HepG2 (cell line): ENCODE data around the gene ATOH8. TPM values are rescaled to one million over a fixed set of nuclear protein-coding genes. Genes with fewer than 3 reads are reported as not detected.
A peak's percentile ranks its signal among the peaks of the same experiment; 100 is the strongest.

ENCODE experiments used
- ATAC-seq: fragments of 200-7000 bp; cut with Tn5 transposase; 3 replicates; pipeline ENCODE4 v1.9.1; 2020; ENCODE audit warnings: mild to moderate bottlenecking, moderate library complexity
- BruUV-seq: library from RNA; stranded (reverse); fragments of 400-500 nt; replicated peaks from 2 replicates; lab custom pipeline; 2021; lab: Mats Ljungman, UMichigan
- CTCF ChIA-PET: fragments of 300-600 bp; formaldehyde crosslinking; extraction: SDS; loops from one replicate; lab custom pipeline; 2021; ENCODE audit warnings: low total read pairs, inconsistent platforms, low intra/inter-chr PET ratio; lab: Yijun Ruan, JAX
- POLR2A ChIA-PET: fragments of 350-600 bp; sonication (Branson Sonifier 250); formaldehyde crosslinking; loops from one replicate; lab custom pipeline; 2020; ENCODE audit warnings: antibody characterized with exemption, inconsistent platforms; lab: Yijun Ruan, JAX
- DNase-seq: peaks from one replicate; pipeline ENCODE4 v3.0.0-alpha.2; 2015; ENCODE audit warnings: low spot score
- FAIRE-seq: peaks from 3 replicates; lab custom pipeline; 2011; peaks lifted over from hg19 to GRCh38; lab: Jason Lieb, UNC
- H2AFZ ChIP-seq: one replicate; pipeline ENCODE4 v1.6.1; 2011; ENCODE audit warnings: low read length, inconsistent platforms
- H3K27ac ChIP-seq: fragments of 300-600 bp; 3 replicates; pipeline ENCODE4 v1.8.0; 2011; ENCODE audit warnings: mixed run types, mild to moderate bottlenecking, mixed read lengths, low read length, inconsistent platforms; ENCODE audit not compliant: insufficient read depth; ENCODE audit errors: extremely low read length
- H3K27me3 ChIP-seq, 2 experiments: fragments of 200-600 bp in 1 of 2; 2 replicates in 1 of 2; 3 replicates in 1 of 2; pipeline versions ENCODE4 v1.6.0 to v1.8.0; 2011; ENCODE audit warnings: low read length in 2 of 2, mild to moderate bottlenecking in 2 of 2, moderate library complexity in 2 of 2, inconsistent platforms in 1 of 2; ENCODE audit not compliant: insufficient read depth in 2 of 2, control insufficient read depth in 1 of 2
- H3K36me3 ChIP-seq, 2 experiments: fragments of 200-600 bp in 1 of 2; replicated peaks in 1 of 2; 2 replicates in 1 of 2; 3 replicates in 1 of 2; pipeline versions ENCODE4 v1.5.1 to v1.8.0; 2011; ENCODE audit warnings: low read length in 2 of 2, inconsistent platforms in 1 of 2; ENCODE audit not compliant: insufficient read depth in 2 of 2, control insufficient read depth in 1 of 2
- H3K4me1 ChIP-seq: 2 replicates; pipeline ENCODE4 v1.5.1; 2012; ENCODE audit warnings: low read length, inconsistent platforms; ENCODE audit not compliant: insufficient read depth
- H3K4me2 ChIP-seq: 2 replicates; pipeline ENCODE4 v1.6.0; 2011; ENCODE audit warnings: low read depth, low read length, inconsistent platforms
- H3K4me3 ChIP-seq, 3 experiments: fragments of 200-600 bp in 1 of 3; sonication (generic), shearing (Covaris generic) in 1 of 3; replicated peaks in 1 of 3; 2 replicates each; pipeline ENCODE4 v1.5.1; 2011 to 2016; ENCODE audit warnings: low read length in 3 of 3, inconsistent platforms in 2 of 3, low read depth in 2 of 3, mild to moderate bottlenecking in 2 of 3, control low read depth in 1 of 3, mixed read lengths in 1 of 3; ENCODE audit not compliant: insufficient read depth in 1 of 3
- H3K79me2 ChIP-seq: one replicate; pipeline ENCODE4 v1.6.1; 2011; ENCODE audit warnings: low read length, inconsistent platforms; ENCODE audit not compliant: insufficient read depth
- H3K9ac ChIP-seq: 2 replicates; pipeline ENCODE4 v1.6.0; 2011; ENCODE audit warnings: mild to moderate bottlenecking, low read depth, low read length, inconsistent platforms; ENCODE audit not compliant: insufficient read depth
- H3K9me3 ChIP-seq: 2 replicates; pipeline ENCODE4 v1.5.1; 2012; ENCODE audit warnings: mild to moderate bottlenecking, low read length
- H4K20me1 ChIP-seq: 2 replicates; pipeline ENCODE4 v1.6.0; 2011; ENCODE audit warnings: inconsistent platforms, mild to moderate bottlenecking, low read length, moderate library complexity; ENCODE audit not compliant: insufficient read depth
- ZNF12 ChIP-seq: sonication (generic); formaldehyde crosslinking; IDR thresholded peaks from 2 replicates; pipeline ENCODE4 v1.5.0; 2020; ENCODE audit warnings: missing genetic modification reagents
- WGBS: methylation state at CpG from one replicate; pipeline ENCODE4 v1.1.6; 2017; ENCODE audit warnings: low lambda C conversion rate; 5-methylcytosine and 5-hydroxymethylcytosine counted together
- in situ Hi-C: cut with HindIII; loops from 2 replicates; pipeline ENCODE4 v1.10.0; 2017; ENCODE audit warnings: low pct_unique_long_range_greater_than_20kb; ENCODE audit not compliant: extremely low pct_ligation_motif_present
- intact Hi-C: fragments of 100-400 bp; cut with micrococcal nuclease; formaldehyde crosslinking; loops from one replicate; pipeline ENCODE4 v1.10.0; 2022; ENCODE audit not compliant: unreplicated experiment
- polyA plus RNA-seq, 8 experiments: library from polyadenylated mRNA; depleted of rRNA in 3 of 8; stranded (reverse) in 7 of 8; unstranded in 1 of 8; fragments of >200 nt; fragmentation: Illumina TruSeq in 4 of 8; extraction: Trizol in 4 of 8; gene quantifications; 2 replicates each; pipeline versions ENCODE4 v1.2.1 to v1.2.3, GENCODE V29; 2011 to 2016; ENCODE audit warnings: low read depth in 4 of 8, missing spikeins in 1 of 8, mixed read lengths in 1 of 8; ENCODE audit not compliant: insufficient read depth in 1 of 8
- total RNA-seq, 5 experiments: library from RNA; depleted of rRNA; stranded (reverse); fragments of >200 nt; fragmentation: Illumina TruSeq; extraction: Trizol; gene quantifications; 2 replicates each; pipeline ENCODE4 v1.2.3, GENCODE V29; 2016; ENCODE audit warnings: low read depth in 1 of 5
- TF ChIP-seq, protein P1 (sequence below): sonication (generic); formaldehyde crosslinking; IDR thresholded peaks from 2 replicates; pipeline ENCODE4 v1.5.0; 2020; ENCODE audit warnings: mild to moderate bottlenecking, missing genetic modification reagents
- TF ChIP-seq, protein P2 (sequence below), 2 experiments: fragments of 450-650 bp in 1 of 2; sonication (generic) in 1 of 2; formaldehyde crosslinking in 1 of 2; IDR thresholded peaks; 2 replicates each; pipeline versions ENCODE4 v1.6.1 to v1.8.0; 2016 to 2022; ENCODE audit warnings: antibody characterized with exemption in 1 of 2, mild to moderate bottlenecking in 1 of 2, missing genetic modification reagents in 1 of 2
- TF ChIP-seq, protein P3 (sequence below): sonication (generic); formaldehyde crosslinking; IDR thresholded peaks from 2 replicates; pipeline ENCODE4 v1.8.0; 2022; ENCODE audit warnings: mild to moderate bottlenecking, missing genetic modification reagents, moderate library complexity

Gene ATOH8
- total and polyA plus RNA-seq, 2 of the 13 experiments (the other 11 are each of a cell fraction or from before 2014, with no cell fraction given): 0.13 to 0.61 TPM

DNA sequence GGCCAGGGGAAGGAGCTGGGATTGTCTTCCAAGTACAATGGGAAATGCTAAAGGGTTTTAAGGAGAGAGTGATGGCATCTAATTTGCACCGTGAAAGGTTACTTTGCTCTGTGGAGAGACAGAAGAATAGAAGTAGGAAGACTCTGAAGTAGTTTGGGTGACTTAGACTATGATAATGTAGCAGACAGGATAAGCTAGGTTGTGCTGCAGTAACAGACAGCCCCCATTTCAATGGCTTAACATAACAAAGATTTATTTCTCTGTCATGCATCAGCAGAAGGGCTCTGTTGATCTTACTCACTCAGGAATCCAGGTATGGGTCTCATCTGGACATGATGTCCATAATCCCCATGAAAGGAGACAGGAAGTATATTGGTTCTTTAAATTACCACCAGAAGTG lies 33.3 kb upstream of the ATOH8 start:
- H3K4me3 ChIP-seq: no peak overlapping the region
- WGBS: 31% methylated on average over 1 of the region's 1 CpG
- intact Hi-C loops: no loop called here
- H3K4me1 ChIP-seq: peaks cover 11% of the 10 kb centered on the region; the same call in 1 of the 2 replicates
- no peaks in the 10 kb centered on the region for H4K20me1 ChIP-seq
- ChIA-PET CTCF (no interaction called here), POLR2A (no interaction called here)
- H2AFZ ChIP-seq: no peak overlapping the region
- ATAC-seq: no peak
- TF ChIP-seq ZNF12: peak; percentile 96
- TF ChIP-seq, protein P1, sequence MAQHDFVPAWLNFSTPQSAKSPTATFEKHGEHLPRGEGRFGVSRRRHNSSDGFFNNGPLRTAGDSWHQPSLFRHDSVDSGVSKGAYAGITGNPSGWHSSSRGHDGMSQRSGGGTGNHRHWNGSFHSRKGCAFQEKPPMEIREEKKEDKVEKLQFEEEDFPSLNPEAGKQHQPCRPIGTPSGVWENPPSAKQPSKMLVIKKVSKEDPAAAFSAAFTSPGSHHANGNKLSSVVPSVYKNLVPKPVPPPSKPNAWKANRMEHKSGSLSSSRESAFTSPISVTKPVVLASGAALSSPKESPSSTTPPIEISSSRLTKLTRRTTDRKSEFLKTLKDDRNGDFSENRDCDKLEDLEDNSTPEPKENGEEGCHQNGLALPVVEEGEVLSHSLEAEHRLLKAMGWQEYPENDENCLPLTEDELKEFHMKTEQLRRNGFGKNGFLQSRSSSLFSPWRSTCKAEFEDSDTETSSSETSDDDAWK (CRISPR knock-in tag): no peak
- TF ChIP-seq, all 625 proteins: peak for 1
- no TSS peak for BruUV-seq
- Histone ChIP-seq H3K27ac (no peak overlapping the region), H3K4me2 (no peak overlapping the region), H3K36me3 (no peaks in the 10 kb centered on the region), H3K27me3 (peaks cover 3 to 22% of the 10 kb centered on the region in 2 experiments; a peak in 3 of 5 replicates), H3K9ac (no peak overlapping the region), H3K79me2 (no peaks in the 10 kb centered on the region), H3K9me3 (no peaks in the 10 kb centered on the region)
- FAIRE-seq (no peak), DNase-seq (no peak)
- in situ Hi-C loops: no loop called here

DNA sequence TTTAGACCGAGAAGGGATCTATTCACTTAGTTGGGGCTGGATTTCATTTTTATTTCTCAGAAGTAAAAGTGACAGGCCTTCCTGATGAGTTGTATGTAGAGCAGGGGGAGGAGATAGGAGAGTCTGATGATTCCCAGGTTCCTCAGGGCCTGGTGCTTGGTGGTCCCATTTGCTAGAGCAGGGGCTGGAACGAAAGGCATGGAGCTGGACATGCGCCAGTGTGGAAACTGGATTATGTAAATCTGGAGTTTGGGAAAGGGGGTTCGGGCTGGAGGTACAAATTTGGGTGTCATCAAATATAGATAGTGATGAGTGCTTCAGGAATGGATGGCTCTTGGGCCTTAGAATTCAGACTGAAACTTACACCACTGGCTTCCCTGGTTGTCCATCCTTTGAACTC lies 32.1 kb upstream of the ATOH8 start:
- H3K9me3 ChIP-seq: no peaks in the 10 kb centered on the region
- DNase-seq (no peak), FAIRE-seq (no peak), ATAC-seq (no peak)
- intact Hi-C loops: no loop called here
- no peak overlapping the region for H3K27ac ChIP-seq
- in situ Hi-C loops: no loop called here
- H3K27me3 ChIP-seq: peaks cover 3 to 15% of the 10 kb centered on the region in 2 experiments; a peak in 3 of 5 replicates
- H3K79me2 ChIP-seq: no peaks in the 10 kb centered on the region
- H3K36me3 ChIP-seq: no peaks in the 10 kb centered on the region
- CTCF ChIA-PET: no interaction called here
- no peaks in the 10 kb centered on the region for H4K20me1 ChIP-seq
- no peak overlapping the region for H3K4me2 ChIP-seq
- POLR2A ChIA-PET: no interaction called here
- peaks cover 11% of the 10 kb centered on the region; the same call in 1 of the 2 replicates for H3K4me1 ChIP-seq
- H2AFZ ChIP-seq: no peak overlapping the region
- H3K4me3 ChIP-seq: no peak overlapping the region
- H3K9ac ChIP-seq: no peak overlapping the region
- WGBS: 16% methylated on average over 4 of the region's 4 CpGs
- BruUV-seq: no TSS peak
- TF ChIP-seq, protein P2, sequence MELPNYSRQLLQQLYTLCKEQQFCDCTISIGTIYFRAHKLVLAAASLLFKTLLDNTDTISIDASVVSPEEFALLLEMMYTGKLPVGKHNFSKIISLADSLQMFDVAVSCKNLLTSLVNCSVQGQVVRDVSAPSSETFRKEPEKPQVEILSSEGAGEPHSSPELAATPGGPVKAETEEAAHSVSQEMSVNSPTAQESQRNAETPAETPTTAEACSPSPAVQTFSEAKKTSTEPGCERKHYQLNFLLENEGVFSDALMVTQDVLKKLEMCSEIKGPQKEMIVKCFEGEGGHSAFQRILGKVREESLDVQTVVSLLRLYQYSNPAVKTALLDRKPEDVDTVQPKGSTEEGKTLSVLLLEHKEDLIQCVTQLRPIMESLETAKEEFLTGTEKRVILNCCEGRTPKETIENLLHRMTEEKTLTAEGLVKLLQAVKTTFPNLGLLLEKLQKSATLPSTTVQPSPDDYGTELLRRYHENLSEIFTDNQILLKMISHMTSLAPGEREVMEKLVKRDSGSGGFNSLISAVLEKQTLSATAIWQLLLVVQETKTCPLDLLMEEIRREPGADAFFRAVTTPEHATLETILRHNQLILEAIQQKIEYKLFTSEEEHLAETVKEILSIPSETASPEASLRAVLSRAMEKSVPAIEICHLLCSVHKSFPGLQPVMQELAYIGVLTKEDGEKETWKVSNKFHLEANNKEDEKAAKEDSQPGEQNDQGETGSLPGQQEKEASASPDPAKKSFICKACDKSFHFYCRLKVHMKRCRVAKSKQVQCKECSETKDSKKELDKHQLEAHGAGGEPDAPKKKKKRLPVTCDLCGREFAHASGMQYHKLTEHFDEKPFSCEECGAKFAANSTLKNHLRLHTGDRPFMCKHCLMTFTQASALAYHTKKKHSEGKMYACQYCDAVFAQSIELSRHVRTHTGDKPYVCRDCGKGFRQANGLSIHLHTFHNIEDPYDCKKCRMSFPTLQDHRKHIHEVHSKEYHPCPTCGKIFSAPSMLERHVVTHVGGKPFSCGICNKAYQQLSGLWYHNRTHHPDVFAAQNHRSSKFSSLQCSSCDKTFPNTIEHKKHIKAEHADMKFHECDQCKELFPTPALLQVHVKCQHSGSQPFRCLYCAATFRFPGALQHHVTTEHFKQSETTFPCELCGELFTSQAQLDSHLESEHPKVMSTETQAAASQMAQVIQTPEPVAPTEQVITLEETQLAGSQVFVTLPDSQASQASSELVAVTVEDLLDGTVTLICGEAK (IDR thresholded peaks at IDR 0.05): no peak
- TF ChIP-seq, protein P2 (CRISPR knock-in tag; IDR thresholded peaks at IDR 0.05): no peak
- TF ChIP-seq, protein P3, sequence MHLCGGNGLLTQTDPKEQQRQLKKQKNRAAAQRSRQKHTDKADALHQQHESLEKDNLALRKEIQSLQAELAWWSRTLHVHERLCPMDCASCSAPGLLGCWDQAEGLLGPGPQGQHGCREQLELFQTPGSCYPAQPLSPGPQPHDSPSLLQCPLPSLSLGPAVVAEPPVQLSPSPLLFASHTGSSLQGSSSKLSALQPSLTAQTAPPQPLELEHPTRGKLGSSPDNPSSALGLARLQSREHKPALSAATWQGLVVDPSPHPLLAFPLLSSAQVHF: no peak
